ENCODE data around the gene GALT. TPM values are rescaled to one million over a fixed set of nuclear protein-coding genes. Genes with fewer than 3 reads are reported as not detected.
A peak's percentile ranks its signal among the peaks of the same experiment; 100 is the strongest.

The GALT gene
- total and polyA plus RNA-seq, 2 of the 13 experiments (the other 11 are each of a cell fraction or from before 2014, with no cell fraction given): 40.4 to 46.3 TPM

GRCh38 chr9:34647084-34647403, 569 bp downstream of the GALT start (continued):
- 0 out of 2 replicates have a peak, but pooled peaks have one; percentile 71 for TF ChIP-seq PRMT3 (CRISPR knock-in tag; IDR thresholded peaks at IDR 0.05; ENCODE audit: borderline replicate concordance, low read depth)

- Histone ChIP-seq H3K79me2 (ENCODE audit: insufficient read depth, low read length) (peaks cover 16% of the 10 kb centered on the region), H3K27me3 (ENCODE audit: control insufficient read depth in 1 of 2, insufficient read depth in 2 of 2, low read length in 2 of 2) (no peaks in the 10 kb centered on the region; a peak in 1 of 5 replicates), H3K9ac (ENCODE audit: insufficient read depth, low read depth, low read length) (peak overlapping the region; percentile 89), H3K4me1 (ENCODE audit: insufficient read depth, low read length) (peaks cover 77% of the 10 kb centered on the region), H3K27ac (ENCODE audit: extremely low read length, insufficient read depth, low read length) (peak overlapping the region; percentile 95), H3K36me3 (replicated peaks in 1 of 2; ENCODE audit: control insufficient read depth in 1 of 2, insufficient read depth in 2 of 2, low read length in 2 of 2) (peaks cover 8 to 18% of the 10 kb centered on the region in 2 experiments), H4K20me1 (ENCODE audit: insufficient read depth, low read length) (no peaks in the 10 kb centered on the region), H3K4me3 (replicated peaks in 1 of 3; ENCODE audit: insufficient read depth in 1 of 3, low read depth in 2 of 3, low read length in 3 of 3) (peak overlapping the region; percentile 75 to 88 (median 78)), H2AFZ (ENCODE audit: low read length) (no peak overlapping the region), H3K4me2 (ENCODE audit: low read depth, low read length) (peak overlapping the region; percentile 86), H3K9me3 (ENCODE audit: low read length) (no peaks in the 10 kb centered on the region)
- FAIRE-seq (no peak), DNase-seq (ENCODE audit: low spot score) (no peak), ATAC-seq (no peak)
- intact Hi-C loops (cut with micrococcal nuclease; ENCODE audit: unreplicated experiment) (no loop called here), in situ Hi-C loops (cut with HindIII; ENCODE audit: extremely low pct_ligation_motif_present, low pct_unique_long_range_greater_than_20kb) (no loop called here)
- TF ChIP-seq EEA1 (CRISPR knock-in tag; IDR thresholded peaks at IDR 0.05; ENCODE audit: borderline replicate concordance) (no peak), PCBP1 (IDR thresholded peaks at IDR 0.05; ENCODE audit: borderline replicate concordance, low read depth, low read length) (no peak), SKIL (CRISPR knock-in tag; IDR thresholded peaks at IDR 0.05; ENCODE audit: borderline replicate concordance) (no peak), SAP130 (CRISPR knock-in tag; IDR thresholded peaks at IDR 0.05; ENCODE audit: low read depth) (peak; percentile 47; the same call in 1 of the 2 replicates), SIX1 (CRISPR knock-in tag; IDR thresholded peaks at IDR 0.05; ENCODE audit: borderline replicate concordance) (no peak), ARID5B (CRISPR knock-in tag; IDR thresholded peaks at IDR 0.05) (no peak), TFE3 (CRISPR knock-in tag; IDR thresholded peaks at IDR 0.05) (0 out of 2 replicates have a peak, but pooled peaks have one; percentile 15), RAD51 (IDR thresholded peaks at IDR 0.05; ENCODE audit: borderline replicate concordance) (no peak), ZFAT (CRISPR knock-in tag; conservative IDR thresholded peaks at IDR 0.05) (no peak), TBX3 (IDR thresholded peaks at IDR 0.05; ENCODE audit: borderline replicate concordance) (no peak)
- ChIA-PET CTCF (ENCODE audit: low intra/inter-chr PET ratio, low total read pairs) (interaction anchor here (1.7 to 2.7 kb wide), 2 partner anchors 14 to 17 kb away, joined by 9 to 12 read pairs; no protein-coding TSS in a partner anchor), POLR2A (interaction anchor here (1.0 to 4.1 kb wide), 3 partner anchors 10 to 28 kb away, joined by 3 to 40 read pairs (median 10); partner anchors contain the start of genes CCL27, DCTN3 and SIGMAR1)
- WGBS (ENCODE audit: low lambda C conversion rate): 18% methylated on average over 10 of the region's 10 CpGs
- BruUV-seq (replicated peaks): no TSS peak
Measured at GRCh38 chr9:34647651-34648050, 1.2 kb downstream of the GALT start.

All from HepG2 (cell line).